ENCODE measurements around the gene VDAC1.

DNA sequence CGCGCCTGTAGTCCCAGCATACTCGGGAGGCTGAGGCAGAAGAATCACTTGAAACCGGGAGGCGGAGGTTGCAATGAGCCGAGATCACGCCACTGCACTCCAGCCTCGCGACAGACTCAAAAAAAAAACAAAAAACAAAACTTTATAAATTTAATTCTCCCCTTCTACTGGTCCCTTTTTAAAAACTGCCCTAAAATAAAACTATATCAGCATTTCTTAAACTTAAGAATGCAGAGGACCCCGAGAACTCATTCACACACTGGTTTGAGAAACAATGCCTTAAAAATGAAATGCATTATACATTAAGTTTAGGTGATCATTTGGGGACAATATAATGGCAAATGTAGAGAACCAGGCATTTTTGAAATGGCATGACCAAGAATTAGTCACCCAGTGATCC lies 38.7 kb downstream of the VDAC1 start:
- TF ChIP-seq POLR2A (IDR thresholded peaks at IDR 0.05; ENCODE audit: low read length) = no peak
- TF ChIP-seq GATA1 (IDR thresholded peaks at IDR 0.05; ENCODE audit: low read depth, low read length) = no peak
